Suppressor macrophage (primary cell): Measurements from ENCODE around the gene PDAP1.
"Not testable (repeated sequence)": the region's sequence is repeated elsewhere in the genome, so short reads cannot be mapped to it uniquely, and the experiment has no call there.

Source experiments
- DNase-seq, 4 experiments: peaks; one replicate each; pipeline ENCODE4 v3.0.0-alpha.2; 2020 to 2022
- total RNA-seq, 17 experiments: gene quantifications; one replicate each; lab custom pipeline; 2026; ENCODE audit warnings: mixed read lengths in 6 of 17, inconsistent platforms in 3 of 17; lab: John Stamatoyannopoulos, UW

Gene PDAP1, protein sequence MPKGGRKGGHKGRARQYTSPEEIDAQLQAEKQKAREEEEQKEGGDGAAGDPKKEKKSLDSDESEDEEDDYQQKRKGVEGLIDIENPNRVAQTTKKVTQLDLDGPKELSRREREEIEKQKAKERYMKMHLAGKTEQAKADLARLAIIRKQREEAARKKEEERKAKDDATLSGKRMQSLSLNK
- 31.0 to 107 (median 51.8) reads per million in 17 experiments for total RNA-seq

DNA sequence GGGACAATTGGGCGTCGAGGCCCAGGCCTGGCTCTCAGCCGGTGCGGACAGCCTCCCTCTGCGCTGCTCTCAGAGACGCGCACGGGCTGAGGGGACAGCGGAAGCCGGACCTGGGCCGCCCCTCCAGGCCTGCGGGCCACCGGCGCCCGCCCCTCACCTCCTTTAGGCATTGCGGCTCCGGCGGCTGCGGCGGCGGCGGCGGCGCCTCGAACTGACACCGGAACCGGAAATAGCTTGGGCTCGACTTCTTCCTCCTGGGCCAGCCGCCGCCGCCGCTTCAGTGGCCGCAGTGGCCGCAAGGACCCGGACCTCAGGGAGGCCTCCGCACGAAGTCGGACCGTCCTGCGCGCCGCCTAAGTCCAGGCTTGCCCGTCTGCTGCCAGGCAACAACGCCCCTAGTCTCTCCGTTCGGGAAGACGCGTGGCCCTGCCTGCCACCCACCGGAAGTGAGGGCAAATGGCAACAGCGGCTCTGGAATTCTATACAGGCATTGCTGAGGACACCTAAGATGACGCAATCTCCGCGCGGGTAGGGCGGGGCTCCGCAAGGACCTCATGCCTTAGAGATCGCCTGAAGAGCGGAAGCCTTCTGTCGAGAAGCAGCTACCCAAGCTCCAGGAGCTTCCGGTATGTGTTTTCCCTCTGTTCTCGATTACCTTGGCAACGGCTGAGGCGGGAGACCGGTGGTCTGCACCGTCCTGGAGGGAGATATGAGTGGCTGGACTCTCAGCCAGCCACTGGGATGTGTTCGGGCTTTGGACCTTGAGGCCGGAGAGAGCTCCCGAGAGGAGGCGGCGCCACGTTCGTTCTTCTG lies at the start of gene PDAP1, which contains the start of gene BUD31:
Gene PDAP1, minus strand, starts transcription at position 219 of the 813 bp plus-strand sequence. Its CDS starts 49 bp downstream, at position 170.
Gene BUD31, plus strand, starts transcription at position 591 of the 813 bp plus-strand sequence. CDS start 2,124 bp downstream, outside the sequence.
- peak; percentile 95 to 97 (median 96) for DNase-seq

DNA sequence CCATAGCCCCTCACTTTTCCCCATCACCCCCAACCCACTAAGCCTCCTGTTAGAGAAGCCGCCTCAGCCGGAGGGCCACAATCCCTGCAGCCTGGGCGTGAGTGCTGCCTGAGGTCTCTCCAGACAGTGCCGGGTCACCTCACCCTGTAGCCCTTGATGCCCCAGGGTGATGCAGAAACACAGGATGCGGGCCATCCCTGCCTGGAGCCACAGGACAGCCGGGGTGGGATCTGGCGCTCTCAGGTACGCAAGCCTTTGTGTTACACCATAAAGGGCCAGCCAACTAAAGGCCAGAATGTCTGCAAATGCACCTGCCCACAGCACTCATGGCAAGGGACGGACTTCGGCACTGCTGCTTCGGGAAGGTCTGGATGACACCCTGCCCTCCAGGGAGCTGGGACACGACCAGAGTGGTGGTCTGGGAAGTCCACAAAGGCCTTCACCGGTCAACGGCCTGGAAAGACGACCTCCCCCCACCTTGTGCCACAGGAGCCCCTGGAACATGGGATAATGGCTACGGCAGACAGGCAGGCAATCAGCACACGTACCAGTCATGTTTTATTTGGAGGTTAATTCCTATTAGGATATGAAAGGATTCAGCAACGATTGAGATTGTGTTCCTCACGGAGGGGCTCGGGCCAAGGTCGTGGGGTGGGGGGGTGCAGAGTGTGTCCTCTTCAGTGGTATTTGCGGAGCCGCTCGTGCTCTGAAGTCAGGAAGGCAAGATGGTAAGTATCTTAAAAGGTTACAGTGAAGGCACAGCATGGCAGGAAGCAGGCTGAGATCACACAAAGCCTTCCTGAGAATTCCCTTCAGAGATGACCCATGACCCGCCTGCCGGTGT lies 49.5 kb upstream of the PDAP1 start:
- DNase-seq, result no peak

DNA sequence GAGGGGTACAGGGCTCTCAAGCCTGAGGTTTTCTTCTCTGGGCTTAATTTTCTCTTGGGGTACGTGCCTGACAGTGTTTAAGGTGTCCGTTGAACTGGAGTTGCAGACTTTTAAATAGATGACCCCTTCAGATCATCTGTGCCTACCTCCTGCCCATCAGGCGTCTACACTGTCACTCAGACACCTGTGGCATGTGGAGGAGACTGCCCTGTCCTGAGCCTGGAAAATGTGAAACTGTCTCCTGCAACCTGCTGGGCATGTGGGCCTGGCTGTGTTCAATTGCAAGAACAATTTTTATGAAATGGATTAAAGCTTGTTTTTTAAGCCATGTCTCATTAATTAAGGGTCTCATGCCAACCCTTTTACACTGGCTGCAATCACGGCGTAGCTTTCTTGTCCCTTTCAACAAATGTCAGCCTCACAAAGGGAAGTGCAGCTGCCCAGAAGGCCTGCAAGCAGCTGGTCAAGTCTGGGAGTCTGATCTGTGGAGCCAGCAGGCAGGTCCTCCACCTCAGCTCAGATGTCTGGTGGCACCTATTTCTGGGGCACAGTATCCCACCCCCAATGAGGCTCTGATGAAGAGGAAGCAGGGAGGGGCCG lies 48.8 kb upstream of the PDAP1 start:
- no peak for DNase-seq

DNA sequence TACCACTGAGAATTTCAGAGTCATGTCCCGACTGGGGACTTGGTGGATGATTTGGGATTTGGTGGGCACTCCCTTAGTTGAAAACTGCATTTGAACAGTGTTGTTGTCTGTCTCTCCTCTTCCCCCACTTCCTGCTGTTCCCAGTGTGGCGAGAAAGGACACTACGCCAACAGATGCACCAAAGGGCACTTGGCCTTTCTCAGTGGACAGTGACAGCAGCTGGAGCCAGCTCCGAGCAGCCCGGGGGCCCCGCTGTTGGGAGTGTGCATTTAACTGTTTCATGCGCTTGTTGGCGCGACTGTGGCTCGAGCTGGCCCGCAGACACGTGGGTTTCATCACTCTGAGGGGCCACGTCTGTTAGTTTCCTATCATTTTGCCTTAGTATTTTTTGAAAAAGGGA lies 47.9 kb upstream of the PDAP1 start:
- no peak for DNase-seq

DNA sequence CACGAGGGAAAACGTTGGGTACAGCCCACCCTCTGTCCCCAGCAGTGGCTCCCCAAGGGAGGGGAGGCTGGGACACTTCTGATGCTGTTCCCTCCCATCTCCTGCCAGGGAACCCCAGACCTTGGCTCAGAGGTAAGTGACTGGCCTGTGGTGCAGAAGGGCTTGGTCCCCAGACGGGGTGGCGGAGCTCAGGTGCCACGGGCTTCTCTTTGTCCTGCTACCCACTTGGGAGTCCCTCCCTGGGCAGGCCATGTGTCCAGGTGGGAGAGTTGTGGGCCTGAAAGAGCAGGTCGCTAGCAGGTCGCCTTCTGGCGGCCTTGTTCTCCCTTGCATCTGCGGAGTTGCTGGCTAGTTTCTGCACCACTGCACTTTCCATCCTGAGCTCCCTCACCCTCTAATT lies 47.5 kb upstream of the PDAP1 start:
- DNase-seq, result no peak

DNA sequence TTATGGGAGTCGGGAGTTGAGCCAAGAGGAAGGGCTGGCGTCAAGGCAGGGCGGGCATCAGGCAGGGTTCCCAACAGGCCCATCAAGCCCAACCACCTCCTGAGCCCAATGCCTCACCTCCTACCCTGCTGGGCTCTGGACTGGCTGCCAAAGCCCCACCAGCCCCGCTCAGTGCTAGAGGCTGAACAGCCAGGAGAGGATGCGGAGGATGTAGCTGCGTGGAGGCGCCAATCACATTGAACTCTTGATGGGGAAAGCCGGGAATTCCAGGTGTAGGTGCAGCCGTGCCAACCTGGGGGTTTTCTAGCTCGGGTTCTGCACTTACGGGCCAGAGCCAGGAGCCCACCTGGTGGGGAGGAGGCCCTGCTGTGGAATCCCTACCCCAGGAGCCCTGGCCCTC lies 44.7 kb upstream of the PDAP1 start:
- DNase-seq, result no peak

DNA sequence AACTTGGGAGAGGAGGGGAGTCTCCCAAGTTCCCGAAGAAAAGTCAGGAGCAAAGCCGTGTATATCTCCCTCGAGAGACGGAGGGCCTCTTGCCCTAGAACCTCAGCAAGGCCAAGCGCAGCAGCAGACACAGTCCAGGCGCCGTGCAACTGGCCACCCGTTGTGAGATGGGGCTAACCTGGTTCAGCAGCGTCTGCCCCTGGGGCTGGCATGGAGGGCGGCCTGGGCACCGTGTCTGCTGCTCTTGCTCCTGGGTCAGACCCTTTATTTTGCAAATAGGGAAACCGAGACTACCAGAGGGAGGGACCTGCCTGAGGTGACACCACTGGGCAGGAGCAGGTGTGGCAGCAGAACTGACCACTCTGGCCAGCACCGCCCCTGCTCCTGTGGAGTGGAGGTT lies 44.1 kb upstream of the PDAP1 start:
- no peak for DNase-seq

DNA sequence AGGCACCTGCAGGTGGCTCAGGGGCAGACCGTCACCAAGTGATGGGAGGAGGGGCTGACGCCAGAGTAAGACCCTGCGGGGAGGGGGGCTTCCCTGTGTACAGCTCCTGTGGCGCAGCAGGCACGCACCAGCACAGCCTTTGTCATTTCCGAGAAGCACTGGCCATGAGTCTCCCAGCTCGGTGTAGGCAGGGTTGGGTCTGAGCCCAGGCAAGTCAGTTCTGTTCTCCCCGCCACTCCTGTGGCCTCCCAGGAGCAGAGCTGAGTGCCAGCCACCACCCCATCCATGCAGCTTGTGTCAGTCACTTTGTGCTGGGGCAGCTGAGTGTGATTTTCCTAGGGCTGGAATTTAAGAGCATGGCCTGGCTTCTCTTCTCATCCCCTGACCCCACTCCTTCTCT lies 43.5 kb upstream of the PDAP1 start:
- no peak for DNase-seq

DNA sequence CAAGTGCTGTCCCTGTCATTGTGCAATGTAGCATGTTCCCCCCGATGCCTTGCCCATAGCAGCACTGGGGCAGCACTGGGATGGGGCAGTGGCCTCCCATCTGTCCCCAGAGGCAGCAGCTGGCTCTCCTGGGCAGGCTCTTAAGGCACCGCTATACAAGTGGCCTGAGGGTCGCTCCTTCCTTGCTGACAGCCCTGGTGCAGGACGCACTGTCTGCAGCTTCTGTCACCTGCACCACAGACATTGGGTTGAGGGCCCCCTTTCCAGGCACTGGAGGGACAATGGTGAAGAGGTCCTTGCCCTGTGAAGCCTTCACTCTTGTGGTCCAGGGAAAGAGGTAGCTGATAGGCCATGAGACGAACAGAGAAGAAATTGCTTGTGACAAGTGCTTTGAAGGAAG lies 40.9 kb upstream of the PDAP1 start:
- DNase-seq, result no peak

DNA sequence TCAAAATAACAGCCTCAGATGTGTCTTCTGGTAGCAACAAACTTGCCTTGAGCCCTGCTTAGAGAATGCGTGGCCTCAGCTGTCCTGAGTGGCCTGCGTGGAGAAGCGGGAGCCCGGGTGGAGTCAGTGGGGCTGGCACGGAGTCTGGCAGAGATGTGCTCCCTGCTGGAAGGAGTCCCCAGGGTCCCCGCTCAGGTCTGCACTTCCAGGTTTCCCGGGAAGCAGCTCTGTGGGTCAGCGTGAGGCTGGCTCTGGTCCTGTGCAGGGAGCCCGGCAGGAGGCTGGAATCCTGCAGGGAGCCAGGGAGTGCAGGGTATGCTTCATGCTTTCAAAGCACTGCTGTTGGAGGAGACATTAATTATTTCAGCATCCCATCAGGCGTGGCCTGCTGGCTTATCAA lies 40.5 kb upstream of the PDAP1 start:
- no peak for DNase-seq

DNA sequence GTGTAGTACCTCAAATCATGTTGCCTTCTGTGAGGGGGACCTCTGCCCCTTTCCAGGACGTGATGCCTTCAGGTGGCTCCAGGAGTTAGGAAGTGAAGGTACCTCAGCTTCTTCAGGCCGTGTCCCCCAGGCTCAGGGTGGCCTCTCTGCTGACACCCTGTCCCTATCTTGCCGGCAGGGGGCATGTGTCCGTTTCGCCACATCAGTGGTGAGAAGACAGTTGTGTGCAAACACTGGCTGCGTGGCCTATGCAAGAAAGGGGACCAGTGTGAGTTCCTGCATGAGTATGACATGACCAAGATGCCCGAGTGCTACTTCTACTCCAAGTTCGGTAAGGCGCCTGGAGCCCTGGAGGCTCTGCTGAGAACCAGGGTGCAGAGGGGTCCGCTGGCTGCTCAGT lies 39.5 kb upstream of the PDAP1 start:
- peak in 2 of 4 experiments; percentile 13 to 30 for DNase-seq

DNA sequence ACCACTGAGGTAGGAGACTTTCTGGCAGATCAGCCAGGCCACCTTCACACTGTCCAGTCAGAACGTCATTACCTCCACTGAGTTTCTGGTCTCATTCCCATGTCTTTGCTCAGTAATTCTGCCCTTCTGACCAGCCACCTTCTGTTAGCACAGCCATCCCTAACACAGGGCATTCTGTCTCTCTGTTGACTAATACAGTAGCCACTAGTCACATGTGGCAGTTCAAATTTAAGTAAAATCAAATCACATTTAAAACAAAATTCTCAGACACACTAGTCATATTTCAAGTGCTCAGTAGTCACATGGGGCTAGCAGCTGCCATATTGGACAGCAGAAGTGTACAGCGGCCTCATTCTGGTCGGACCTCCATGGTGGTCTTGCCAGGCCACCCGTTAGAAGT lies 37.7 kb upstream of the PDAP1 start:
- no peak for DNase-seq

DNA sequence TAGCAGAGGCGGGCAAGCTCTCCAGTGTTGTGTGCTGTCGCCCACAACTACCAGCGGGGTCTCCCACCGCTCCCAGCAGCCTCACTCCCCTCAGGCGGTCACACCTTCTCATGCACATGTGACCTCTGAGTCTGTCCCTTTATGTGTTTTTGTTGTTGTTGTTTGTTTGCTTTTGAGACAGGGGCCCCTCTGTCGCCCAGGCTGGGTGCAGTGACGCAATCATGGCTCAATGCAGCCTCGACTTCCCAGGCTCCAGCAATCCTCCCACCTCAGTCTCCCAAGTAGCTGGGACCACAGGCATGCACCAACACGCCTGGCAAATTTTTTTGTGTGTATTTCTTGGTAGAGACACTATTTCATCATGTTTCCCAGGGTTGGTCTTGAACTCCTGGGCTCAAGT lies 31.8 kb upstream of the PDAP1 start:
- DNase-seq, result no peak

DNA sequence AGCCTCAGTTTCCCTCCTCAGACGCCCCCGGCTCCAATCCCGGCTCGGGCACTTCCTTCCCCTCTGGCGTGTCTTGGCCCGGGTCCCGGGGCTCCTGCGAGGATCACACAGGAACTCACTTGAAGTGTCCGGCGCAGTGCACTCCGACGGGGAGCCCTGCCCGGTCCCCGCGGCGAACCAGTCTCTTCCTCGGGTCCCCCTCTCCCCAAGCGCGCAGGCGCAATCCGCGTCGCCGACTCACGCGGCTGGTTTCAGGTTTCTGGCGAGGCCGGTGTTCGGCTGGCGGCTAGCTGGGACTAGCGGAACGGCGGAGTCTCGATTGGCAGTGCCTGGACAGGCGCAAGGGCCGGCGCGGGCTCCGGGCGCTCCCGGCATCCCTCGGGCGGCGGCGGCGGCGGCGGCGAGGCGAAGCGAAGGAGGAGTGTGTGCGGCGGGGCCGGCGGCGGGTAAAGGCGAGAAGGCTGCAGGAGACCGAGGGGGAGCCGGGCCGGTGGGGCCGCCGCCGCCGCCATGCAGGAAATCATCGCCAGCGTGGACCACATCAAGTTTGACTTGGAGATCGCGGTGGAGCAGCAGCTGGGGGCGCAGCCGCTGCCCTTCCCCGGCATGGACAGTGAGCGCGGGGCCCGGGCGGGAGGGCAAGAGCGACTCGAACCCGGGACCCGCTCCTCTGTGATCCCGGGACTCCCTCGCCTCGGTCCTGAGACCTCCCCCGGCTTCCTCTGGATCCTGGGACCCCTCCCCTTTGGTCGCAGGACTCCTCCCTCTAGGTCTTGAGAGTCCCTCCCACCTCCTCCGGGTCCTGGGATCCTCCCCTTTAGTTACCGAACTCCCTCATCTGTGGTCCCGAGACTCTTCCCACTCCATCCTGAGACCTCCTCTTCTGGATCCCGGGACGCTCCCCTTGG lies 30.4 kb upstream of the PDAP1 start, which contains the start of the genes CPSF4 and PTCD1:
Gene CPSF4, plus strand, starts transcription at position 371 of the 908 bp plus-strand sequence. Its CDS starts 140 bp downstream, at position 511.
Gene PTCD1, minus strand, starts transcription at position 226 of the 908 bp plus-strand sequence. CDS start 3,556 bp downstream, outside the sequence.
- peak; percentile 96 to 98 (median 98) for DNase-seq

DNA sequence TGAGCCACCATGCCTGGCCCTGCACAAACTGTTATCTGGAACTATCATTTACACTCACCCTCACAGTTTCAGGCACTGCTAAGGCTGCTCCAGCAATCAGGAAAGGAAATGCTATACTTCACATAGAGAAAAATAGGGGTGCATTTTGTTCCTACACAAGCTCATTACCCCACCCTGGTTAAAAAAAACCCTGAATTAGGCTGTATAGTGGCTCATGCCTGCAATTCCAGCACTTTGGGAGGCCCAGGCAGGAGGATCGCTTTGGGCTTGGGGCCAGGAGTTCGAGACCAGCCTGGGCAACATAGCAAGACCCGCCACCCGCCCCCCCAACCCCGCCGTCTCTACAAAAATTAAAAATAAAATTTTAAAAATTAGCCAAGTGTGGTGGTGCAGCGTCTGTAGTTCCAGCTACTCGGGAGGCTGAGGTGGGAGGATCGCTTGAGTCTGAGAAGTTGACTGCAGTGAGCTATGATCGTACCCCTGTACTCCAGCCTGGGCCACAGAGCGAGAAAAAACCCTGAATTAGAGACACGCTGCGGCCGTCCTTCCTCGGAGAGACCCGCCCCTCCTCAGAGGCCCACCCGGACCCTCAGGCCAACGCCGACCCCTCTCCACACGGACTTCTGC lies 29.7 kb upstream of the PDAP1 start:
- DNase-seq, result no peak

DNA sequence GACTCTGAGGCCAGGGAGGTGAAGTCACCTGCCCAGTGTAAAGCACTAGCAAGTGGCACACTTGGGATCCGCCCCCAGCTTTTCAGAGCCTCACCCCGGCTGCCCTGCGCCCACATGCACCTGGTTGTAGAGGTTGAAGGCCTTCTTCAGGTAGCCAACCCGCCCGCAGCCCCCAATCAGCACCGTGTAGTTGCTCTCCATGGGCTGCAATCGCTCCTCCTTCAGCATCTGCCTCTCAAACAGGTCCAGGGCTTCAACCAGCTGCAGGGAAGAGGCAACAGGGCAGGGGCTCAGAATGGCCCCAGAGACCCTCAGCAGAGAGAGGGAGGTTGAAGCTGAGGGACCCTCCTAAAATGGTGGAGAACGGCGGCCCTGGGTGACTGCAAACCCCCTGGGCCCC lies 24.8 kb upstream of the PDAP1 start:
- no peak for DNase-seq

DNA sequence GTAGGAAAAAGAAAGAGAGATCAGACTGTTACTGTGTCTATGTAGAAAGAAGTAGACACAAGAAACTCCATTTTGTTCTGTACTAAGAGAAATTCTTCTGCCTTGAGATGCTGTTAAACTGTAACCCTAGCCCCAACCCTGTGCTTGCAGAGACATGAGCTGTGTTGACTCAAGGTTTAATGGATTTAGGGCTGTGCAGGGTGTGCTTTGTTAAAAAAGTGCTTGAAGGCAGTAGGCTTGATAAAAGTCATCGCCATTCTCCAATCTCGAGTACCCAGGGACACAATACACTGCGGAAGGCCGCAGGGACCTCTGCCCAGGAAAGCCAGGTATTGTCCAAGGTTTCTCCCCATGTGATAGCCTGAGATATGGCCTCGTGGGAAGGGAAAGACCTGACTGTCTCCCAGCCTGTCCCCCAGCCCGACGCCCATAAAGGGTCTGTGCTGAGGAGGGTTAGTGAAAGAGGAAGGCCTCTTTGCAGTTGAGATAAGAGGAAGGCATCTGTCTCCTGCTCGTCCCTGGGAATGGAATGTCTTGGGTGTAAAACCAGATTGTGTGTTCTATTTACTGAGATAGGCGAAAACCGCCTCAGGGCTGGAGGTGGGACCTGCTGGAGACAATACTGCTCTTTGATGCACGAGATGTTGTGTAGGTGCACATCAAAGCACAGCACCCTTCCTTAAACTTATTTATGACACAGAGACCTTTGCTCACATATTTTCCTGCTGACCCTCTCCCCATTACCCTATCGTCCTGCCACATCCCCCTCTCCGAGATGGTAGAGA lies 23.6 kb upstream of the PDAP1 start:
- not testable (repeated sequence) for DNase-seq

DNA sequence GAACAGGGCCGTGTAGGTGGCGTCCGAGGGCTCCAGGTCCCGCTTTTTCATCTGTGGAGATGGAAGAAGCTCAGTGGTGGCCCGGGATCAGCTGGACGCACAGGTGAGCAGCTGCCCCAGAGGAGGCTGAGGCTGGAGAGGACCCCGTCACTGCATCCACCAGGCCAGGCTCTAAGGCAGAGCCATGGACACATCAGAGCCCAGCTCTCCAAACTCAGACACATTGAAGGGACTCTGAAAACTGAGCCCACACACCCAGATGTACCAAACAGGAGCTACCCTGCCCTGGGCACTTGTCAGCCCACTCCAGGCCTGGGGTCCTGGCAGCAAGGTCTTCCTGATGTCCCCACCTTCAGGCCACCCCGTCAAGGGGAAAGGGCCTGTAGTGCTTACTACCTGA lies 21.4 kb upstream of the PDAP1 start:
- no peak for DNase-seq

DNA sequence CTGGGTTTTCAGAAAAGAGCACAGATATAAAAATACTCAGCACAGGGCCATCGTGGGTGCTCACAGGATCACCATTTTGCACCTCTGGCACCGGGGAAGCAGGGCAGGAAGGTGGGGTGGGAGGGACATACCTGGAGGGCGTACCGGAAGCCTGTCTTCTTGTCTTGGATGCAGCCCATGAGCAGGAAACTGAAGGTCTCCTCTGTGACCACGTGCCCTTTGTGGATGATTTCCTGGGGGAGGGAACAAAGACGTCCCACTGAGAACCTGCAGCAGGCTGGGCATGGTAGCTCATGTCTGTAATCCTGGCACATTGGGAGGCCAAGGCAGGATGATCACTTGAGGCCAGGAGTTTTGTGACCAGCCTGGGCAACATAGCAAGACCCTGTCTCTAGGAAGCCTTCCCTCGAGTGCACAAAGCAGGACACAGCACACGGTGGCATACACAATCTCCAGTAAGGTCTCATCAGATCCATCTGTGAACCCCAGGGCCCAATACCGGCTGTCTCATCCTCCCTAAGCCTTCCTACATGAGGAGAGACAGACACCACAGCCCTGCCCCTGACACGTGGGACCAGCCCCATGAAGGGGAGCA lies 20.7 kb upstream of the PDAP1 start:
- DNase-seq, result no peak
